ENCODE results near the gene FCRL5.

- TF ChIP-seq POLR2A (IDR thresholded peaks at IDR 0.05; ENCODE audit: low read depth, low read length) (no peak), POLR2AphosphoS5 (IDR thresholded peaks at IDR 0.05; ENCODE audit: low read depth, low read length) (no peak)
These were observed 28.4 kb downstream of the FCRL5 start for GRCh38 chr1:157523774-157524493.

Measured in GM12892 (cell line).